Neuronal stem cell (in vitro differentiated cells): ENCODE measurements around the gene SRD5A2.

ENCODE experiments used
- DNase-seq: peaks from one replicate; pipeline ENCODE4 v3.0.0-alpha.2; 2013; ENCODE audit warnings: low spot score
- H2AFZ ChIP-seq: one replicate; pipeline ENCODE4 v1.6.1; 2013; ENCODE audit warnings: mild to moderate bottlenecking, low read length, inconsistent platforms
- H2AK5ac ChIP-seq: 2 replicates; pipeline ENCODE4 v1.6.1; 2013; ENCODE audit warnings: low read depth, mild to moderate bottlenecking, inconsistent platforms, low read length, moderate library complexity, mixed read lengths
- H2BK120ac ChIP-seq: 2 replicates; pipeline ENCODE4 v1.6.1; 2013; ENCODE audit warnings: low read depth, mild to moderate bottlenecking, inconsistent platforms, low read length, moderate library complexity, mixed read lengths
- H2BK12ac ChIP-seq: one replicate; pipeline ENCODE4 v1.6.1; 2013; ENCODE audit warnings: low read length, inconsistent platforms
- H2BK15ac ChIP-seq: 2 replicates; pipeline ENCODE4 v1.6.1; 2013; ENCODE audit warnings: mild to moderate bottlenecking, low read length, inconsistent platforms, mixed read lengths
- H2BK5ac ChIP-seq: one replicate; pipeline ENCODE4 v1.6.1; 2013; ENCODE audit warnings: inconsistent platforms, mild to moderate bottlenecking, low read length, moderate library complexity
- H3K14ac ChIP-seq: one replicate; pipeline ENCODE4 v1.6.1; 2013; ENCODE audit warnings: low read length, inconsistent platforms
- H3K18ac ChIP-seq: 2 replicates; pipeline ENCODE4 v1.6.1; 2013; ENCODE audit warnings: low read length, inconsistent platforms
- H3K23ac ChIP-seq: 2 replicates; pipeline ENCODE4 v1.6.1; 2013; ENCODE audit warnings: low read depth, mild to moderate bottlenecking, mixed read lengths, low read length, inconsistent platforms; ENCODE audit not compliant: poor library complexity
- H3K27ac ChIP-seq: replicated peaks from 3 replicates; pipeline ENCODE4 v1.5.1; 2013; ENCODE audit warnings: low read length, inconsistent platforms
- H3K27me3 ChIP-seq, 3 experiments: 2 replicates each; pipeline ENCODE4 v1.6.1; 2013; ENCODE audit warnings: low read length in 3 of 3, mild to moderate bottlenecking in 2 of 3, inconsistent platforms in 1 of 3, low read depth in 1 of 3, mixed read lengths in 1 of 3, moderate library complexity in 1 of 3; ENCODE audit not compliant: control insufficient read depth in 3 of 3, insufficient read depth in 3 of 3
- H3K36me3 ChIP-seq, 2 donors: replicated peaks in 1 of 2; 2 replicates each; pipeline ENCODE4 v1.6.1; 2013; ENCODE audit warnings: low read length in 2 of 2; ENCODE audit not compliant: control insufficient read depth in 2 of 2, insufficient read depth in 2 of 2
- H3K4ac ChIP-seq: 2 replicates; pipeline ENCODE4 v1.6.1; 2013; ENCODE audit warnings: inconsistent platforms, mild to moderate bottlenecking, low read length, moderate library complexity
- H3K4me1 ChIP-seq, 2 donors: 1 replicate in 1 of 2; 2 replicates in 1 of 2; pipeline ENCODE4 v1.6.1; 2013; ENCODE audit warnings: low read length in 2 of 2, low read depth in 1 of 2; ENCODE audit not compliant: control insufficient read depth in 2 of 2, insufficient read depth in 1 of 2
- H3K4me2 ChIP-seq: one replicate; pipeline ENCODE4 v1.6.1; 2013; ENCODE audit warnings: mild to moderate bottlenecking, low read length, inconsistent platforms; ENCODE audit not compliant: insufficient read depth, poor library complexity, severe bottlenecking
- H3K4me3 ChIP-seq, 2 donors: 2 replicates each; pipeline ENCODE4 v1.5.1; 2013; ENCODE audit warnings: low read length in 2 of 2, mild to moderate bottlenecking in 2 of 2, inconsistent platforms in 1 of 2, moderate library complexity in 1 of 2
- H3K79me1 ChIP-seq: one replicate; pipeline ENCODE4 v1.6.1; 2013; ENCODE audit warnings: low read depth, mild to moderate bottlenecking, inconsistent platforms, low read length, moderate library complexity
- H3K9ac ChIP-seq: one replicate; pipeline ENCODE4 v1.6.1; 2013; ENCODE audit warnings: mild to moderate bottlenecking, low read depth, low read length, inconsistent platforms; ENCODE audit not compliant: poor library complexity
- H3K9me3 ChIP-seq, 2 donors: replicated peaks in 1 of 2; 2 replicates each; pipeline versions ENCODE3 to v1.6.1; 2013; ENCODE audit warnings: low read length in 2 of 2, mild to moderate bottlenecking in 2 of 2, inconsistent platforms in 1 of 2, low read depth in 1 of 2, mixed read lengths in 1 of 2, moderate library complexity in 1 of 2; ENCODE audit not compliant: control insufficient read depth in 2 of 2, insufficient read depth in 1 of 2
- H4K8ac ChIP-seq: one replicate; pipeline ENCODE4 v1.6.1; 2013; ENCODE audit warnings: low read depth, mild to moderate bottlenecking, inconsistent platforms, low read length, moderate library complexity
- H4K91ac ChIP-seq: one replicate; pipeline ENCODE4 v1.6.1; 2013; ENCODE audit warnings: low read length, low read depth, mild to moderate bottlenecking, inconsistent platforms; ENCODE audit not compliant: poor library complexity
- WGBS, 2 donors: extraction: QIAGEN DNeasy Blood & Tissue Kit; methylation state at CpG; one replicate each; pipeline ENCODE4 v1.1.7; 2013; ENCODE audit warnings: missing lambda C conversion rate in 2 of 2, mixed read lengths in 1 of 2; ENCODE audit not compliant: insufficient read length in 2 of 2, insufficient replicate concordance in 1 of 2; ENCODE audit errors: extremely low coverage in 2 of 2; 5-methylcytosine and 5-hydroxymethylcytosine counted together

Gene SRD5A2

DNA sequence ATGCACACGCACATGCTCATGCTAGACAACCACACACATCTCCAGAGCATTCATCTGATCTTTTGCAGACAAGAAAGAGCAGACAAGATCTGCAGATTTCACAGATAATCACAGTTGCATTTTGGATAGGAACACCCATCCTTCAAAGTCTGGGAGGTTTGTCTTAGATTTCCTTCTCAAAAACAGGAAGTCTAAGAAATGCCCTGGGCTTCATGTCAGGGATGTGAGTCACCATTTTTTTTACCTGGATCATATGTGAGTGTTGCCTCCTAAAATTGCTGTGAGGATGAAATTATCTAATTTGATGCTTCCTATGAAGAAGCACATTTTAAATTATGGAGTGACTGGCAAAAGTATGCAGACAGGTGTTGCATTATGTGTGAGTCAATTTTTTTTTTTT is 46.1 kb downstream of the SRD5A2 start:
- H3K36me3 ChIP-seq = no peaks in the 10 kb centered on the region
- H3K4me3 ChIP-seq = no peak overlapping the region
- no peak overlapping the region for H3K23ac ChIP-seq
- H3K27ac ChIP-seq = no peak overlapping the region
- no peak overlapping the region for H2AK5ac ChIP-seq
- H2AFZ ChIP-seq = no peak overlapping the region
- no peak overlapping the region for H2BK15ac ChIP-seq
- no peak overlapping the region for H2BK5ac ChIP-seq
- H4K91ac ChIP-seq = no peak overlapping the region
- H3K14ac ChIP-seq = no peak overlapping the region
- H3K18ac ChIP-seq = no peak overlapping the region
- H3K79me1 ChIP-seq = no peaks in the 10 kb centered on the region
- no peak overlapping the region for H4K8ac ChIP-seq
- no peaks in the 10 kb centered on the region for H3K27me3 ChIP-seq
- no CpG with 5 or more reads among the region's 1 CpG for WGBS, 2 donors
- peaks cover 0 to 3% of the 10 kb centered on the region in 2 donors for H3K4me1 ChIP-seq
- no peak overlapping the region for H3K4ac ChIP-seq
- no peak overlapping the region for H2BK120ac ChIP-seq
- H3K9me3 ChIP-seq = no peaks in the 10 kb centered on the region
- DNase-seq = no peak
- no peak overlapping the region for H3K4me2 ChIP-seq
- no peak overlapping the region for H2BK12ac ChIP-seq
- H3K9ac ChIP-seq = no peak overlapping the region

DNA sequence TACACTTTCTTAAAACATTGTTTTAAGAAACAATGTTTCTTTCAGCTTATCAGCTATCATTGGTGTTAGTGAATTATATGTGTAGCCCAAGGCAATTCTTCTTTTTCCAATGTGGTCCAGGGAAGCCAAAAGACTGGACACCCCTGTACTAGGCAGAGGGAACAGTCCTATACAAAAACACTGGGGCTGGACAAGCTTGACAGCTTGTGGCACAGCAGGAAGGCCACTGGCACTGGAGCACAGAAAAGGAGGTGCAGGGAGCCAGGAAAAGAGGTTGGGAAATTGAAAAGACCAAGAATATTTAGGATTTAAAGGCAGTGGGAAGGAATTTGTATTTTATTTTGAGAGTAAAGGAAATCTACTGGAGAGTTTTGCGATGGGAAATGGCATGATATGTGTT is 47.7 kb downstream of the SRD5A2 start:
- Histone ChIP-seq H3K18ac (no peak overlapping the region), H3K14ac (no peak overlapping the region), H2BK15ac (no peak overlapping the region), H3K4me2 (no peak overlapping the region), H2AFZ (no peak overlapping the region), H3K9ac (no peak overlapping the region), H3K4me1 (no peaks in the 10 kb centered on the region), H4K8ac (no peak overlapping the region), H4K91ac (no peak overlapping the region), H2BK5ac (no peak overlapping the region), H3K36me3 (no peaks in the 10 kb centered on the region), H2AK5ac (no peak overlapping the region), H3K23ac (no peak overlapping the region), H2BK12ac (no peak overlapping the region), H3K4me3 (no peak overlapping the region), H3K79me1 (no peaks in the 10 kb centered on the region), H2BK120ac (no peak overlapping the region), H3K9me3 (no peaks in the 10 kb centered on the region), H3K27ac (no peak overlapping the region), H3K27me3 (no peaks in the 10 kb centered on the region), H3K4ac (no peak overlapping the region)
- no peak for DNase-seq
- WGBS, 2 donors = 100% methylated on average over 1 of the region's 1 CpG; no CpG with 5 or more reads in 1 of the 2 donors

DNA sequence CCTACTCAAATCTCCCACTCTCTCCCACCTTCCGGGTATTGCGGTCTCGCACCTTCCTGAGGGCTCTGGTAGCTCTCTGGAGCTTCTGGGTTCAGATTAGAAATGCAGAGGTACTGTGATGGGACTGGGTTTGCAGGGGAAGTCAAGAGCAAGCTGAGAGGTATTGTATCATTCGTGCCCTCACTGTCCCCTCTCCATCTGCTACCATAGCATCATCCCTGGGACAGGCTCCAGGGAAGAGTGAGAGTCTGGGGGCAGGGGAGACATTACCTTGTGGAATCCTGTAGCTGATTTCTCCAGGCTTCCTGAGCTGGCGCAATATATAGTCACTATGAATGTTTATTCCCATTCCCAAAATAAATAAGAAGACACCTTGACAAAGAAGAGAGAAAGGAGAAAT is 49.6 kb downstream of the SRD5A2 start:
- Histone ChIP-seq H3K9ac (no peak overlapping the region), H3K4me2 (no peak overlapping the region), H3K18ac (no peak overlapping the region), H3K36me3 (no peaks in the 10 kb centered on the region), H3K23ac (no peak overlapping the region), H4K91ac (no peak overlapping the region), H3K14ac (no peak overlapping the region), H2BK5ac (no peak overlapping the region), H2BK12ac (no peak overlapping the region), H3K4me3 (no peak overlapping the region), H3K27me3 (no peaks in the 10 kb centered on the region), H2AFZ (no peak overlapping the region), H3K79me1 (no peaks in the 10 kb centered on the region), H3K4ac (no peak overlapping the region), H2BK15ac (no peak overlapping the region), H4K8ac (no peak overlapping the region), H2BK120ac (no peak overlapping the region), H3K9me3 (no peaks in the 10 kb centered on the region), H2AK5ac (no peak overlapping the region), H3K4me1 (peaks cover 0 to 2% of the 10 kb centered on the region in 2 donors), H3K27ac (no peak overlapping the region)
- no CpG with 5 or more reads among the region's 5 CpGs for WGBS, 2 donors
- no peak for DNase-seq

DNA sequence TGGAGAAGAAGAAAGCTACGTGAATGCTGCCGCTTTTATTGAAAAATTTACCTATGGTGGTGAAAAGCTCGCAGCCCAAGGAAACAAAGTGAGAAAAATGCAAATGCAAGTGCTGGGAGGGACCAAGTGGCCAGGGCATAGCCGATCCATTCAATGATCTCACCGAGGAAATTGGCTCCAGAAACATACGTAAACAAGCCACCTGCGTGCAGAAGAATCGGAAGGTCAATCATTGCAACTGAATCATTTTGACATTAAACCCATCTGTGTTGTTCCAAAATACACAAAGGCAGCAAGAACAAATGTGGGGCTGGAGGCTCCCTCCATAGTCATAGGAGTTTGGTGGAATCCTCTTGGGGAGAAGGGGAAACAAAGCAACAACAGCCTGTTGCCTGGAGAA is 51.5 kb downstream of the SRD5A2 start:
- H3K4me1 ChIP-seq = peaks cover 0 to 2% of the 10 kb centered on the region in 2 donors
- no peak overlapping the region for H3K4me2 ChIP-seq
- no peak overlapping the region for H3K18ac ChIP-seq
- H4K91ac ChIP-seq = no peak overlapping the region
- no peak overlapping the region for H3K14ac ChIP-seq
- H3K27ac ChIP-seq = no peak overlapping the region
- no peaks in the 10 kb centered on the region for H3K36me3 ChIP-seq
- H3K27me3 ChIP-seq = no peaks in the 10 kb centered on the region
- H3K23ac ChIP-seq = no peak overlapping the region
- no peak overlapping the region for H2BK120ac ChIP-seq
- no CpG with 5 or more reads among the region's 8 CpGs for WGBS, 2 donors
- H4K8ac ChIP-seq = no peak overlapping the region
- no peak overlapping the region for H3K9ac ChIP-seq
- H2BK12ac ChIP-seq = no peak overlapping the region
- H2BK15ac ChIP-seq = no peak overlapping the region
- no peak overlapping the region for H3K4me3 ChIP-seq
- no peaks in the 10 kb centered on the region for H3K9me3 ChIP-seq
- no peak overlapping the region for H3K4ac ChIP-seq
- no peak overlapping the region for H2AK5ac ChIP-seq
- no peak overlapping the region for H2AFZ ChIP-seq
- no peaks in the 10 kb centered on the region for H3K79me1 ChIP-seq
- no peak overlapping the region for H2BK5ac ChIP-seq
- no peak for DNase-seq
